Measurements from ENCODE around the gene ARFRP1. TPM values are rescaled to one million over a fixed set of nuclear protein-coding genes. Genes with fewer than 3 reads are reported as not detected.
A peak's percentile ranks its signal among the peaks of the same experiment; 100 is the strongest.

The ARFRP1 gene
- total and polyA plus RNA-seq, 2 of the 13 experiments (the other 11 are each of a cell fraction or from before 2014, with no cell fraction given) = 32.0 to 51.1 TPM

DNA sequence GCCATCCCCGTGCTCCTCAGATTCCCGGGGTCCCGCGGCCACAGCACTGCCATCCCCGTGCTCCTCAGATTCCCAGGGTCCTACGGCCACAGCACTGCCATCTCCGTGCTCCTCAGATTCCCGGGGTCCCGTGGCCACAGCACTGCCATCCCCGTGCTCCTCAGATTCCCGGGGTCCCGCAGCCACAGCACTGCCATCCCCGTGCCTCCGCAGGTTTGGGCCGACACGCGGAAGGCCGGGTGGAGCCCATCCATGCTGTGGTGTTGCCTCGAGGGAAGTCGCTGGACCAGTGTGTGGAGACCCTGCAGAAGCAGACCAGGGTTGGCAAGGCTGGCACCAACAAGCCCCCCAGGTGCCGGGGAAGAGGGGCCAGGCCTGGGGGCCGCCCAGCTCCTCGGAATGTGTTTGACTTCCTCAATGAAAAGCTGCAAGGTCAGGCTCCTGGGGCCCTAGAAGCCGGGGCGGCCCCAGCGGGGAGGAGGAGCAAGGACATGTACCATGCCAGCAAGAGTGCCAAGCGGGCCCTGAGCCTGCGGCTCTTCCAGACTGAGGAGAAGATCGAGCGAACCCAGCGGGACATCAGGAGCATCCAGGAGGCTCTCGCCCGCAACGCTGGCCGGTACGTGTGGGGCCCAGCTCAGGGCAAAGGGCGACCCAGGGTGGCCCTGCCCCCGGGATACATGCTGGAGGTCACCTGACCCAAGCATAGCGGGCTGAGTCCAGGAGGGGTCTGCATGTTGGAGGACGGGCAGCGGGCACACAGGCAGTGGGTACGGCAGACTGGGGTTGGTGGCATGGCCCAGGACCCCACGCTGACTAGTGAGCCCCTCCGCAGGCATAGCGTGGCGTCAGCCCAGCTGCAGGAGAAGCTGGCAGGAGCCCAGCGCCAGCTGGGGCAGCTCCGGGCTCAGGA lies 27.4 kb upstream of the ARFRP1 start (continued):
- TF ChIP-seq, protein P1, sequence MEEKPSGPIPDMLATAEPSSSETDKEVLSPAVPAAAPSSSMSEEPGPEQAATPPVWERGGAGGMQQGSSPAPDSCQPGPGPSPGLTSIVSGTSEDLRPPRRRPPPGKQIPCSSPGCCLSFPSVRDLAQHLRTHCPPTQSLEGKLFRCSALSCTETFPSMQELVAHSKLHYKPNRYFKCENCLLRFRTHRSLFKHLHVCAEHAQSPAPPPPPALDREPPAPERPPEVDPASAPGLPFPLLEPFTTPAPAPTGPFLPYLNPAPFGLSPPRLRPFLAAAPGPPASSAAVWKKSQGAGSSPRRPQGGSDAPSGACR (CRISPR knock-in tag; IDR thresholded peaks at IDR 0.05) = no peak
- TF ChIP-seq, protein P2, sequence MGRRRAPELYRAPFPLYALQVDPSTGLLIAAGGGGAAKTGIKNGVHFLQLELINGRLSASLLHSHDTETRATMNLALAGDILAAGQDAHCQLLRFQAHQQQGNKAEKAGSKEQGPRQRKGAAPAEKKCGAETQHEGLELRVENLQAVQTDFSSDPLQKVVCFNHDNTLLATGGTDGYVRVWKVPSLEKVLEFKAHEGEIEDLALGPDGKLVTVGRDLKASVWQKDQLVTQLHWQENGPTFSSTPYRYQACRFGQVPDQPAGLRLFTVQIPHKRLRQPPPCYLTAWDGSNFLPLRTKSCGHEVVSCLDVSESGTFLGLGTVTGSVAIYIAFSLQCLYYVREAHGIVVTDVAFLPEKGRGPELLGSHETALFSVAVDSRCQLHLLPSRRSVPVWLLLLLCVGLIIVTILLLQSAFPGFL (CRISPR knock-in tag; IDR thresholded peaks at IDR 0.05) = no peak
- no peak for TF ChIP-seq ZNF530 (CRISPR knock-in tag; IDR thresholded peaks at IDR 0.05; ENCODE audit: low read depth)
- TF ChIP-seq, protein P3, sequence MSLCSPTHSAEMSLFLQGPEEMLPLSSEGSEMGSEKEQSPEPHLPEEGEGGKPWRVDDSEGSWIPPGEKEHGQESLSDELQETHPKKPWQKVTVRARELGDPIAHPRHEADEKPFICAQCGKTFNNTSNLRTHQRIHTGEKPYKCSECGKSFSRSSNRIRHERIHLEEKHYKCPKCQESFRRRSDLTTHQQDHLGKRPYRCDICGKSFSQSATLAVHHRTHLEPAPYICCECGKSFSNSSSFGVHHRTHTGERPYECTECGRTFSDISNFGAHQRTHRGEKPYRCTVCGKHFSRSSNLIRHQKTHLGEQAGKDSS (CRISPR knock-in tag; IDR thresholded peaks at IDR 0.05; ENCODE audit: borderline replicate concordance, low read depth) = no peak
- TF ChIP-seq MXD4 (CRISPR knock-in tag; IDR thresholded peaks at IDR 0.05) = no peak
- TF ChIP-seq ZSCAN20 (CRISPR knock-in tag; IDR thresholded peaks at IDR 0.05; ENCODE audit: borderline replicate concordance) = no peak
- TF ChIP-seq, protein P4, sequence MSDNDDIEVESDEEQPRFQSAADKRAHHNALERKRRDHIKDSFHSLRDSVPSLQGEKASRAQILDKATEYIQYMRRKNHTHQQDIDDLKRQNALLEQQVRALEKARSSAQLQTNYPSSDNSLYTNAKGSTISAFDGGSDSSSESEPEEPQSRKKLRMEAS (IDR thresholded peaks at IDR 0.05) = peak; percentile 38; the same call in 1 of the 2 replicates
- TF ChIP-seq ZNF616 (CRISPR knock-in tag; IDR thresholded peaks at IDR 0.05; ENCODE audit: low read depth) = no peak
- TF ChIP-seq, protein P5, sequence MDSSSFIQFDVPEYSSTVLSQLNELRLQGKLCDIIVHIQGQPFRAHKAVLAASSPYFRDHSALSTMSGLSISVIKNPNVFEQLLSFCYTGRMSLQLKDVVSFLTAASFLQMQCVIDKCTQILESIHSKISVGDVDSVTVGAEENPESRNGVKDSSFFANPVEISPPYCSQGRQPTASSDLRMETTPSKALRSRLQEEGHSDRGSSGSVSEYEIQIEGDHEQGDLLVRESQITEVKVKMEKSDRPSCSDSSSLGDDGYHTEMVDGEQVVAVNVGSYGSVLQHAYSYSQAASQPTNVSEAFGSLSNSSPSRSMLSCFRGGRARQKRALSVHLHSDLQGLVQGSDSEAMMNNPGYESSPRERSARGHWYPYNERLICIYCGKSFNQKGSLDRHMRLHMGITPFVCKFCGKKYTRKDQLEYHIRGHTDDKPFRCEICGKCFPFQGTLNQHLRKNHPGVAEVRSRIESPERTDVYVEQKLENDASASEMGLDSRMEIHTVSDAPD (CRISPR knock-in tag; IDR thresholded peaks at IDR 0.05) = 0 out of 2 replicates have a peak, but pooled peaks have one; percentile 17
- no peak for TF ChIP-seq KLF12 (CRISPR knock-in tag; IDR thresholded peaks at IDR 0.05; ENCODE audit: borderline replicate concordance)
- TF ChIP-seq TAF15 (IDR thresholded peaks at IDR 0.05; ENCODE audit: low read depth, low read length, poor library complexity, severe bottlenecking) = peak; percentile 79
- TF ChIP-seq ZNF17 (CRISPR knock-in tag; IDR thresholded peaks at IDR 0.05) = no peak
- TF ChIP-seq ZNF598 (CRISPR knock-in tag; IDR thresholded peaks at IDR 0.05; ENCODE audit: borderline replicate concordance) = no peak
- TF ChIP-seq, protein P6, sequence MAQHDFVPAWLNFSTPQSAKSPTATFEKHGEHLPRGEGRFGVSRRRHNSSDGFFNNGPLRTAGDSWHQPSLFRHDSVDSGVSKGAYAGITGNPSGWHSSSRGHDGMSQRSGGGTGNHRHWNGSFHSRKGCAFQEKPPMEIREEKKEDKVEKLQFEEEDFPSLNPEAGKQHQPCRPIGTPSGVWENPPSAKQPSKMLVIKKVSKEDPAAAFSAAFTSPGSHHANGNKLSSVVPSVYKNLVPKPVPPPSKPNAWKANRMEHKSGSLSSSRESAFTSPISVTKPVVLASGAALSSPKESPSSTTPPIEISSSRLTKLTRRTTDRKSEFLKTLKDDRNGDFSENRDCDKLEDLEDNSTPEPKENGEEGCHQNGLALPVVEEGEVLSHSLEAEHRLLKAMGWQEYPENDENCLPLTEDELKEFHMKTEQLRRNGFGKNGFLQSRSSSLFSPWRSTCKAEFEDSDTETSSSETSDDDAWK (CRISPR knock-in tag; IDR thresholded peaks at IDR 0.05) = no peak
- no peak for TF ChIP-seq CBX2 (IDR thresholded peaks at IDR 0.05; ENCODE audit: low read depth, low read length)
- TF ChIP-seq CBX2 (CRISPR knock-in tag; IDR thresholded peaks at IDR 0.05; ENCODE audit: low read depth) = no peak
- TF ChIP-seq RBFOX2 (IDR thresholded peaks at IDR 0.05; ENCODE audit: low read depth, low read length) = peak; percentile 90
- TF ChIP-seq, protein P7, sequence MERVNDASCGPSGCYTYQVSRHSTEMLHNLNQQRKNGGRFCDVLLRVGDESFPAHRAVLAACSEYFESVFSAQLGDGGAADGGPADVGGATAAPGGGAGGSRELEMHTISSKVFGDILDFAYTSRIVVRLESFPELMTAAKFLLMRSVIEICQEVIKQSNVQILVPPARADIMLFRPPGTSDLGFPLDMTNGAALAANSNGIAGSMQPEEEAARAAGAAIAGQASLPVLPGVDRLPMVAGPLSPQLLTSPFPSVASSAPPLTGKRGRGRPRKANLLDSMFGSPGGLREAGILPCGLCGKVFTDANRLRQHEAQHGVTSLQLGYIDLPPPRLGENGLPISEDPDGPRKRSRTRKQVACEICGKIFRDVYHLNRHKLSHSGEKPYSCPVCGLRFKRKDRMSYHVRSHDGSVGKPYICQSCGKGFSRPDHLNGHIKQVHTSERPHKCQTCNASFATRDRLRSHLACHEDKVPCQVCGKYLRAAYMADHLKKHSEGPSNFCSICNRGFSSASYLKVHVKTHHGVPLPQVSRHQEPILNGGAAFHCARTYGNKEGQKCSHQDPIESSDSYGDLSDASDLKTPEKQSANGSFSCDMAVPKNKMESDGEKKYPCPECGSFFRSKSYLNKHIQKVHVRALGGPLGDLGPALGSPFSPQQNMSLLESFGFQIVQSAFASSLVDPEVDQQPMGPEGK (CRISPR knock-in tag; IDR thresholded peaks at IDR 0.05) = peak; percentile 55; the same call in 1 of the 2 replicates
- peak; percentile 78 for TF ChIP-seq HNRNPLL (IDR thresholded peaks at IDR 0.05; ENCODE audit: low read depth, low read length, poor library complexity, severe bottlenecking)
- no peak for TF ChIP-seq ZNF121 (CRISPR knock-in tag; IDR thresholded peaks at IDR 0.05)
- TF ChIP-seq NFE2 (CRISPR knock-in tag; IDR thresholded peaks at IDR 0.05) = no peak
